ENCODE results near the gene MAGI1. TPM values are rescaled to one million over a fixed set of nuclear protein-coding genes. Genes with fewer than 3 reads are reported as not detected.

Gene MAGI1
- total and polyA plus RNA-seq, 10 donors, result 3.5 to 104 (median 62.3) TPM

- no peak overlapping the region for H3K27ac ChIP-seq
- H3K36me3 ChIP-seq, result peaks cover 0 to 8% (median 0%) of the 10 kb centered on the region in 6 donors
- intact Hi-C loops (cut with DNase I; ENCODE audit: low total_unique reads), result no loop called here
- WGBS, 5 donors, result 80 to 97% (median 87%) methylated on average over 4 of the region's 4 CpGs
- no peaks in the 10 kb centered on the region for H3K4me1 ChIP-seq
- no peak for TF ChIP-seq POLR2A (IDR thresholded peaks at IDR 0.05)
- no peak for TF ChIP-seq POLR2AphosphoS5 (IDR thresholded peaks at IDR 0.05)
- TF ChIP-seq, protein P1, sequence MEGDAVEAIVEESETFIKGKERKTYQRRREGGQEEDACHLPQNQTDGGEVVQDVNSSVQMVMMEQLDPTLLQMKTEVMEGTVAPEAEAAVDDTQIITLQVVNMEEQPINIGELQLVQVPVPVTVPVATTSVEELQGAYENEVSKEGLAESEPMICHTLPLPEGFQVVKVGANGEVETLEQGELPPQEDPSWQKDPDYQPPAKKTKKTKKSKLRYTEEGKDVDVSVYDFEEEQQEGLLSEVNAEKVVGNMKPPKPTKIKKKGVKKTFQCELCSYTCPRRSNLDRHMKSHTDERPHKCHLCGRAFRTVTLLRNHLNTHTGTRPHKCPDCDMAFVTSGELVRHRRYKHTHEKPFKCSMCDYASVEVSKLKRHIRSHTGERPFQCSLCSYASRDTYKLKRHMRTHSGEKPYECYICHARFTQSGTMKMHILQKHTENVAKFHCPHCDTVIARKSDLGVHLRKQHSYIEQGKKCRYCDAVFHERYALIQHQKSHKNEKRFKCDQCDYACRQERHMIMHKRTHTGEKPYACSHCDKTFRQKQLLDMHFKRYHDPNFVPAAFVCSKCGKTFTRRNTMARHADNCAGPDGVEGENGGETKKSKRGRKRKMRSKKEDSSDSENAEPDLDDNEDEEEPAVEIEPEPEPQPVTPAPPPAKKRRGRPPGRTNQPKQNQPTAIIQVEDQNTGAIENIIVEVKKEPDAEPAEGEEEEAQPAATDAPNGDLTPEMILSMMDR (IDR thresholded peaks at IDR 0.05 in 8 of 11, conservative IDR thresholded peaks at IDR 0.05 in 3 of 11), result no peak
- H3K9me3 ChIP-seq, result no peaks in the 10 kb centered on the region
- H3K27me3 ChIP-seq (replicated peaks in 1 of 7), result no peaks in the 10 kb centered on the region
- H3K4me3 ChIP-seq, result no peak overlapping the region
- no peak for DNase-seq
Observed at GRCh38 chr3:65371053-65371452, 667.7 kb downstream of the MAGI1 start.

DNA sequence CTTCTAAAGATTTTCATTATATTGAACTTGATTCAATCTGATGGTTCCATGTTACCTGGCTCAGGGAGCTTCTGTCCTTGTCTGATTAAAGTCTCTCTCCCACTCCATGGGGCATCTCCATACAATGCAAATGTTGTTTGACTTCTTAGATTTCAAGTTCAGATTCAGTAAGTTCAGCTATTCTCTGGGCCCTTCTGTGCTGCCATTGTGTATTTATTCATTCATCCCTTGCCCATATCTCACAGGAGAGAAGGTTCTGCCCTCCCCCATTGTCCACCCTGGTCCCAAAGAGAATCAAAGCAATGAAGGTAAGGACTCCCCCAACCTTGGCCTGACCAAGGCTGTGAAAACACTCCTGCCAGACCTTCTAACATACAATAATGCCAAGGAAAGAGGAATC lies 669.9 kb downstream of the MAGI1 start:
- Histone ChIP-seq H3K27me3 (replicated peaks in 1 of 7) (no peaks in the 10 kb centered on the region), H3K36me3 (no peaks in the 10 kb centered on the region), H3K9me3 (no peaks in the 10 kb centered on the region), H3K4me3 (no peak overlapping the region), H3K27ac (no peak overlapping the region), H3K4me1 (no peaks in the 10 kb centered on the region)
- no peak for DNase-seq
- intact Hi-C loops (cut with DNase I; ENCODE audit: low total_unique reads), result no loop called here
- TF ChIP-seq POLR2A (IDR thresholded peaks at IDR 0.05), result no peak
- TF ChIP-seq, protein P1 (IDR thresholded peaks at IDR 0.05 in 8 of 11, conservative IDR thresholded peaks at IDR 0.05 in 3 of 11), result no peak
- TF ChIP-seq POLR2AphosphoS5 (IDR thresholded peaks at IDR 0.05), result no peak

DNA sequence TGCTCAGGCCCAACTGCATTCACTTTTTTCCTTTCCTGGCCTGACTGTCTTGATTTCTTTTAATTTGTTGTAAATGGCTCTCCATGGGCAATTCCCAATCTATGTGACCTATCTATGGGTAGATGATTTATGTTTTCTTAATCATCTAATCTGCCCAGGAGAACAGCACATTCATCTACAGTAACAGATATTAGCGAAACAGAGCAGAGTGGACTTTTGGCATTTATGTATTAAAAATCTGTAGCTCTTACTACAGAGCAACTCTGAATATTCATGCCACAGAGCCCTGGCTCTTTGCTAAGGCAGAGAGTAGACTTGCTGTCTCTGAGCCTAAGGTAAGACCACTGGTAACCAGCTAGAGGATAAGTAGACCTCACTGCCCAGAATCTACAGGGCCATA lies 676.0 kb downstream of the MAGI1 start:
- DNase-seq, result no peak
- 89 to 95% (median 92%) methylated on average over 1 of the region's 1 CpG for WGBS, 5 donors
- Histone ChIP-seq H3K4me3 (no peak overlapping the region), H3K9me3 (peaks cover 0 to 7% (median 0%) of the 10 kb centered on the region in 8 donors), H3K27ac (no peak overlapping the region), H3K27me3 (replicated peaks in 1 of 7) (no peaks in the 10 kb centered on the region), H3K4me1 (no peaks in the 10 kb centered on the region), H3K36me3 (peaks cover 0 to 41% (median 0%) of the 10 kb centered on the region in 6 donors)
- intact Hi-C loops (cut with DNase I; ENCODE audit: low total_unique reads), result no loop called here
- no peak for TF ChIP-seq POLR2A (IDR thresholded peaks at IDR 0.05)
- TF ChIP-seq POLR2AphosphoS5 (IDR thresholded peaks at IDR 0.05), result no peak
- TF ChIP-seq, protein P1 (IDR thresholded peaks at IDR 0.05 in 8 of 11, conservative IDR thresholded peaks at IDR 0.05 in 3 of 11), result no peak

GRCh38 chr3:65361448-65361847 lies 677.3 kb downstream of the MAGI1 start:
- Histone ChIP-seq H3K4me1 (no peaks in the 10 kb centered on the region), H3K36me3 (peaks cover 0 to 46% (median 0%) of the 10 kb centered on the region in 6 donors), H3K9me3 (peaks cover 0 to 7% (median 0%) of the 10 kb centered on the region in 8 donors), H3K27me3 (replicated peaks in 1 of 7) (peaks cover 0 to 12% (median 6%) of the 10 kb centered on the region in 7 donors), H3K4me3 (no peak overlapping the region), H3K27ac (no peak overlapping the region)
- 45 to 91% (median 74%) methylated on average over 2 of the region's 2 CpGs for WGBS, 5 donors
- TF ChIP-seq POLR2A (IDR thresholded peaks at IDR 0.05), result no peak
- no peak for TF ChIP-seq POLR2AphosphoS5 (IDR thresholded peaks at IDR 0.05)
- TF ChIP-seq, protein P1 (IDR thresholded peaks at IDR 0.05 in 8 of 11, conservative IDR thresholded peaks at IDR 0.05 in 3 of 11), result no peak
- no peak for DNase-seq
- intact Hi-C loops (cut with DNase I; ENCODE audit: low total_unique reads), result no loop called here
